IPS-15b (cell line): ENCODE results near the gene ZBTB8OS.
A peak's percentile ranks its signal among the peaks of the same experiment; 100 is the strongest.
"Not testable (repeated sequence)": the region's sequence is repeated elsewhere in the genome, so short reads cannot be mapped to it uniquely, and the experiment has no call there.

ENCODE experiments used
- H3K27me3 ChIP-seq: one replicate; pipeline ENCODE4 v1.6.1; 2013; ENCODE audit warnings: low read length; ENCODE audit not compliant: control insufficient read depth, insufficient read depth
- H3K36me3 ChIP-seq: one replicate; pipeline ENCODE4 v1.6.1; 2013; ENCODE audit warnings: low read length; ENCODE audit not compliant: control insufficient read depth, insufficient read depth
- H3K4me1 ChIP-seq: one replicate; pipeline ENCODE4 v1.6.1; 2013; ENCODE audit warnings: mild to moderate bottlenecking, low read length; ENCODE audit not compliant: control insufficient read depth, insufficient read depth
- H3K4me3 ChIP-seq: one replicate; pipeline ENCODE4 v1.5.1; 2013; ENCODE audit warnings: low read depth, low read length
- H3K9ac ChIP-seq: one replicate; pipeline ENCODE4 v1.6.1; 2013; ENCODE audit warnings: low read depth, mild to moderate bottlenecking, low read length
- H3K9me3 ChIP-seq: one replicate; pipeline ENCODE4 v1.6.1; 2013; ENCODE audit warnings: mild to moderate bottlenecking, low read length; ENCODE audit not compliant: control insufficient read depth, insufficient read depth

ZBTB8OS gene

DNA sequence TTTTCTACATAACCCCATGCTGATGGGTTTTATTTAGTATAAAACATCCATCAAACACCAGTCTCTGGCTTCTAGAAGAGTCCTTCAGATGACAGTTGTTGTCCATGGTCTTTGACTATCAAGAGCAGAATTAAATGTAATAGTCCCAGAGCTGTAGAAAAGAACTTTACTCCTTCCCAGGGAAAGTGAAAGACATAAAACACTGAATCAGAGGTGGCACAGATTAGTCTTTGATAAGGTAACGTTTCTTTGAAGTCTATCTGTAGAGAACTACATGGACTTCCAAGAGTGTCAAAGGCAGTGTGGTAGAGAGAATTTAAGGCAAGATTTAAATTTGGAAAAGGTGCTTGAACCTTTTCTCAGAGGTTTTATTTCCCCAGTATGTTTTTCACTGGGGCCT lies 30.3 kb upstream of the ZBTB8OS start:
- no peaks in the 10 kb centered on the region for H3K27me3 ChIP-seq
- H3K36me3 ChIP-seq, result peaks cover 39% of the 10 kb centered on the region

DNA sequence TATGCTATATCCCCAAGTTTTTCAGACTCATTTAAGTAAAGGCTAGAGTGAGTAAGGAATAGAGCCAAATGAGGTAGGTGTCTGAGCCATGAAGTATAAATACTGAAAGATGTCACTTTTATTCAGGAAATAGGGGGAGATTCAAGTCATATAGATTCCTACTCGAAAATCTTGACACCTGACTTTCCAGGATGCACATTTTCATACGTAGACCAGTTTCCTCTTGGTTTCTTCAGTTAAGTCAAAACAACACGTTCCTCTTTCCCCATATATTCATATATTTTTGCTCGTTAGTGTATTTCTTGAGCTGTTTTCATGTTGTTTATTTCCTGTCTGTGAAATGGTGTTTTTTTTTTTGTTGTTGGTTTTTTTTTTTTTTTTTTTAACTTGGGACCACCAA lies 29.6 kb upstream of the ZBTB8OS start:
- not testable (repeated sequence) for H3K27me3 ChIP-seq, H3K4me3 ChIP-seq, H3K4me1 ChIP-seq, H3K9ac ChIP-seq, H3K9me3 ChIP-seq
- peaks cover 39% of the 10 kb centered on the region for H3K36me3 ChIP-seq

More for the DNA sequence above, 30.3 kb upstream of the ZBTB8OS start:
- Histone ChIP-seq H3K4me3 (no peak overlapping the region), H3K9me3 (no peaks in the 10 kb centered on the region), H3K4me1 (no peaks in the 10 kb centered on the region), H3K9ac (no peak overlapping the region)

DNA sequence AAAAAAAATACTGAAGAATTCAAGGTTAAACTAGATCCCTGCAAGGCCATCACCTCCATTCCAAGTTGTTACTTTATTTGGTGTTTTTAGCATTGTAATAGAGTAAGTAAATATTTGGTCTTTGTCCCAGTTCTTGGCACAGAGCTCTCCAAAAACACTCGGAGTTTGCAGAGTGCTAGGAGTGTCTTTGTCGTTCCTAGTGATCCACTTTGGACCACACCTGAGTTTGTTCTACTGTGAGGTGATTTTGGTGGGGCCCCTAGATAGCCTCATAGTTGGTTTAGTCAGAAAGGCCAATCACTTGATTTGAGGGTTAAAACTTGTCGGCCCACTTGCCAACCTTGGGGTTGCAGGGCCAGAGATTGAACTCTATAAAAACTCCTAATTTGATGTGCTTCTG lies 26.6 kb upstream of the ZBTB8OS start:
- no peaks in the 10 kb centered on the region for H3K27me3 ChIP-seq
- no peak overlapping the region for H3K9ac ChIP-seq
- peaks cover 49% of the 10 kb centered on the region for H3K36me3 ChIP-seq
- H3K9me3 ChIP-seq, result no peaks in the 10 kb centered on the region
- H3K4me3 ChIP-seq, result no peak overlapping the region
- no peaks in the 10 kb centered on the region for H3K4me1 ChIP-seq

DNA sequence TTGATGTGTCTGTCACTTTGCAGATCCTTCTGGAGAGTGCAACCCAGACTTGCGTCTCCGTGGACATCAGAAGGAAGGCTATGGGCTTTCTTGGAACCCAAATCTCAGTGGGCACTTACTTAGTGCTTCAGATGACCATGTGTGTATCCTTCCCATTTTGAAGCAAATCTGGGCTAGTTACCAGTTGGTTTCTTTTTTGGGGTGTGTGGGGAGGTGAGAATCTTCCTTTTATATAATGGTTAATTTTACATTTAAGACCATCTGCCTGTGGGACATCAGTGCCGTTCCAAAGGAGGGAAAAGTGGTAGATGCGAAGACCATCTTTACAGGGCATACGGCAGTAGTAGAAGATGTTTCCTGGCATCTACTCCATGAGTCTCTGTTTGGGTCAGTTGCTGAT lies 18.4 kb upstream of the ZBTB8OS start:
- not testable (repeated sequence) for H3K27me3 ChIP-seq, H3K9ac ChIP-seq, H3K9me3 ChIP-seq, H3K4me1 ChIP-seq, H3K4me3 ChIP-seq
- peaks cover 13% of the 10 kb centered on the region for H3K36me3 ChIP-seq

DNA sequence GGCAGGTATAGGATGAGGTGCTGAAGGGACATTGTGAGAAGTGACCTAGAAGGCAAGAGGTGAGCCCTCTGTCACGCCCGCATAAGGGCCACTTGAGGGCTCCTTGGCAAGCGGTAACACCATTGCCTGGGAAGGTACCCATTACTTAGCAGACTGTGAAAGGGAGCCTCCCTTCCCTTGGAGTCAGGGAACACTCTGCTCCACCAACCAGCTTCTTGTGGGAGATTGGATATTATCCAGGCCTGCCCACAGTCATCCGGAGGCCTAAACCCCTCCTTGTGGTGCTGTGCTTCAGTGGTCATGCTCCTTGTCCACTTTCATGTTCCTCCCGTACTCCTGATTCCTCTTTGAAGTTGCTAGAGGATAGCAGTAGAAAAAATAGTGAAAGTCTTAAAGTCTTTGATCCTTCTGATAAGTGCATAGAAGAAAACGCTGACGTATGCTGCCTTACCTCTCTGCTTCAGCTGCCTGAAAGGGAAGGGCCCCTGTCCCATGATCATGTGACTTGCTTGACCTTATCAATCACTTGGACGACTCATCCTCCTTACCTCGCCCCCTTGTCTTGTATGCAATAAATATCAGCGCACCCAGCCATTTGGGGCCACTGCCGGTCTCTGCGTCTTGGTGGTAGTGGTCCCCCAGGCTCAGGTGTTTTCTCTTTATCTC lies 16.7 kb upstream of the ZBTB8OS start:
- Histone ChIP-seq H3K9ac (no peak overlapping the region), H3K4me3 (no peak overlapping the region), H3K36me3 (peaks cover 8% of the 10 kb centered on the region)

GRCh38 chr1:32665915-32666314 lies 15.6 kb upstream of the ZBTB8OS start:
- no peak overlapping the region for H3K9ac ChIP-seq
- no peaks in the 10 kb centered on the region for H3K4me1 ChIP-seq
- H3K4me3 ChIP-seq, result no peak overlapping the region
- peaks cover 3% of the 10 kb centered on the region for H3K36me3 ChIP-seq
- H3K27me3 ChIP-seq, result no peaks in the 10 kb centered on the region
- H3K9me3 ChIP-seq, result no peaks in the 10 kb centered on the region

More for the DNA sequence above, 16.7 kb upstream of the ZBTB8OS start:
- no peaks in the 10 kb centered on the region for H3K27me3 ChIP-seq
- no peaks in the 10 kb centered on the region for H3K4me1 ChIP-seq
- no peaks in the 10 kb centered on the region for H3K9me3 ChIP-seq

DNA sequence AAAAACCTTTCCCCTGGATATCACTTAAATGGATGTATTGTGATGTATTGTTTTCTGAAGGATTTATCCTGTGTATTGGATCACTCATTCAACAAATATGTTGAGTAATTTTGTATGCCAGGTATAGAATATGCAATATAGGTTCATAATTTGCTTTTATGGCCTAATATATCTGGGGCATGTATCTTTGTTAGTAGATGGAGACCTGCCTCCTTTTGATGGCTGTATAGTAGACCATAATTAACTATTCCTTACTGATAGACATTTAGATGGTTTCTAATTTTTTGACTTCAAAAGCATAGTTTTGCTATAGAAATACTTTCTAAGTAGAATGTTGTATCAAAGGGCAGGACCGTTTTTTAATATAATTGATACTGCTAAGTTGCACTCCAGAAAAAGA lies 9.2 kb upstream of the ZBTB8OS start:
- Histone ChIP-seq H3K4me3 (no peak overlapping the region), H3K36me3 (peaks cover 22% of the 10 kb centered on the region), H3K27me3 (no peaks in the 10 kb centered on the region), H3K4me1 (no peaks in the 10 kb centered on the region), H3K9ac (no peak overlapping the region), H3K9me3 (no peaks in the 10 kb centered on the region)

DNA sequence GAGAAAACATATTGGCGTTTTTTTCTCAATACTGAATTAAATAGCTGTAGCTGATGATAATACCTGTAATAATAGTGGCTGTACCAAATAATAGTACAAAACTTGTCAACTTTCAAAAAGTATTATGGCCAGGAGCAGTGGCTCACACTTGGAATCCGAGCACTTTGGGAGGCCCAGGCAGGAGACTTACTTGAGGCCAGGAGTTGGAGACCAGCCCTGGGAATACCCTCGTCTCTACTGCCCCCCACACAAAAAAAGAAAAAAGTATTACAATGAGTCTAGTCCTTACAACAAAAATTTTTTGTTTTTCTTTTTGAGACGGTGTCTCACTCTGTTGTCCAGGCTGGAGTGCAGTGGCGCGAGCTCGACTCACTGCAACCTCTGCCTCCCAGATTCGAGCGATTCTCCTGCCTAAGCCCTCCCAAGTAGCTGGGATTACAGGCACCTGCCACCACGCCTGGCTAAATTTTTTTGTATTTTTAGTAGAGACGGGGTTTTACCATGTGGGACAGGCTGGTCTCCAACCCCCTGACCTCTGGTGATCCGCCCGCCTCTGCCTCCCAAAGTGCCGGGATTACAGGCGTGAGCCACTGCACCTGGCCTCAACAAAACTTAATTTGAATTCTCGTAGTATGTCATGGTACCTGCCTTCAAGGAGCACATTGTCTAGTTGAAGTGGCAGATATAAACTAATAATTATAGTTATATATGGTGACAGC lies 2.1 kb upstream of the ZBTB8OS start:
- Histone ChIP-seq H3K4me1 (peaks cover 3% of the 10 kb centered on the region), H3K27me3 (no peaks in the 10 kb centered on the region), H3K4me3 (peak overlapping the region; percentile 85), H3K9ac (peak overlapping the region; percentile 99), H3K36me3 (peaks cover 6% of the 10 kb centered on the region), H3K9me3 (no peaks in the 10 kb centered on the region)

DNA sequence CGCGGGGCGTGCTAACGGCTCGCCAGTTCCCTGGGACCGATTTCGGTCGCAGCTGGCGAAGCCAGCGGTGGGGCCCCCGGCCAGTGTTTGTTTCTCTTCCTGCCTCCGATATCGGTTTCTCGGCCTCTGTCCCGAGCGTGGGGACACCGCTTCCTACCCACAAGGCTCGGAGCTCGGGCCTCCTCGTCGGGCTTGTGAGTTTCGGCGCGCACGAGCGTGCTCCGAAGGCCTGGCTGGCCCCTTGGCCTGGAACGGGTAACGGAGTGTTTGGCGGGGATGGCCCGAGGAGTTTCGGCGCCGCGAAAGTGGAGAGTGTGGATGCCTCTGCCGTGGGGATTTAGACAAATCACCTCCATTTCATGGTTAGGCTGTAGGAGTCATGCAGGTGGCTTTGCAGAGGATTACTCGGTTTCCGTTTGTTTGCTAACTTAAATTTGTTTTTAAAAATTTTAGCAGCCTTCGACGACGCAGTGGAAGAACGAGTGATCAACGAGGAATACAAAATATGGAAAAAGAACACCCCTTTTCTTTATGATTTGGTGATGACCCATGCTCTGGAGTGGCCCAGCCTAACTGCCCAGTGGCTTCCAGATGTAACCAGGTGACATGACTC lies 1.2 kb upstream of the ZBTB8OS start:
- no peaks in the 10 kb centered on the region for H3K9me3 ChIP-seq
- H3K27me3 ChIP-seq, result no peaks in the 10 kb centered on the region
- H3K4me3 ChIP-seq, result peak overlapping the region; percentile 85
- peaks cover 3% of the 10 kb centered on the region for H3K4me1 ChIP-seq
- peaks cover 6% of the 10 kb centered on the region for H3K36me3 ChIP-seq
- H3K9ac ChIP-seq, result peak overlapping the region; percentile 99

DNA sequence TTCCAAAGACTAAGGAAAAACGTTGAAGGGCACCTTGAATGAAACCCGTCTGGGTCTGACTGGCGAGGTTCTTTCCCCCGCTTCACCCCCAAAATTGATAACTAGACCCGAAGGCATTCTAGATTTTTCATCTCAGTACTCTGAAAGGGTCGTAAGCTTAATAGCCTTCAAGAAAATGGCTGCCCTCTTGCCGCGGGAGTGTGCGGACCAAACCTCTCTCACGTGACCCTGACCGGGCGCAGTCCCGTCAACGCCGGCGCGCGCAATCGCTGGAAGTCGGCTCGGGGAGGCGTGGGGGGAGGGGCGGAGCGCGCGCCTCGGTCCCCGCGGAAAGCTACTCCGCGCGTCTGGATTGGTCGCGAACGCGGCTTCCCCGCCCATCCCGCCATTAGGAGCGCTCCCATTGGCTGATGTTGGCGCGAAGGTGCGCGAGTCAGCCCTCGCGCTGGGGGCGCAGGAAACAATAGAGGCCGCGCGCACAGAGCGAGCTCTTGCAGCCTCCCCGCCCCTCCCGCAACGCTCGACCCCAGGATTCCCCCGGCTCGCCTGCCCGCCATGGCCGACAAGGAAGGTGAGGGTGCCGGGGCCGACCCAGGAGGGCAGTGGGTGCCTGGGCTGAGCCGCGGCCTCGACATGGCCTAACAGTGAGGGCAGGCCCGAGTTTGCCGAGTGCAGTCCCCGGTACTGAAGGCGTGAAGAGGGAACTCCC lies 556 bp upstream of the ZBTB8OS start, which contains the start of gene RBBP4:
TSS of gene RBBP4 (plus strand) at position 457 of the 709 bp plus-strand sequence. CDS start at position 556, 99 bp downstream.
- Histone ChIP-seq H3K9ac (peak within 1 kb of the TSS; percentile 100), H3K27me3 (no peaks in the 10 kb centered on the region), H3K36me3 (peaks cover 6% of the 10 kb centered on the region), H3K4me1 (peaks cover 3% of the 10 kb centered on the region), H3K4me3 (peak within 1 kb of the TSS; percentile 95), H3K9me3 (no peaks in the 10 kb centered on the region)

DNA sequence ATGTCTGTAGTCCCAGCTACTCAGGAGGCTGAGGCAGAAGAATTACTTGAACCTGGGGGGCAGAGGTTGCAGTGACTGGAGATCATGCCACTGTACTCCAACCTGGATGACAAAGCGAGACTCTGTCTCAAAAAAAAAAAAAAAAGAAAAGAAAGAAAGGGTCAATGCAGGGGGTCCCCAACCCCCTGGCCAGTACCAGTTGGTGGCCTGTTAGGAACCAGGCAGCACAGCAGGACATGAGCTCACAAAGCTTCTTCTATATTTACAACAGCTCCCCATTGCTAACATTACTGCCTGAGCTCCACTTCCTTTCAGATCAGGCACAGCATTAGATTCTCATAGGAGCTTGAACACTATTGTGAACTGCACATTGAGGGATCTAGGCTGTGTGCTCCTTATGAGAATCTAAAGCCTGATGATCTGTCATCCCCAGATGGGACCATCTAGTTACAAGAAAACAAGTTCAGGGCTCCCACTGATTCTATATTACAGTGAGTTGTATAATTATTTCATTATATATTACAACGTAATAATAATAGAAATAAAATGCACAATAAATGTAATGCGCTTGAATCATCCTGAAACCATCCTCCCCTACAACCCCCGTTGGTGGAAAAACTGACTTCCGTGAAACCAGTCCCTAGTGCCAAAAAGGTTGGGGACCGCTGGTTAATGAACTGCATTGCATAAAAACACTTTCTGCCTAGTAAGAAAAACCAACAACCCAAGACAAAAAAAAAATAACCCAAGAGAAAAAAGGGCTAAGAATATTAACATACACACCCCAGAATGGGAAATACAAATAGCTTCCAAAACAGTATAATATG lies 2.8 kb downstream of the ZBTB8OS start:
- H3K36me3 ChIP-seq, result no peaks in the 10 kb centered on the region
- no peak overlapping the region for H3K9ac ChIP-seq
- no peak overlapping the region for H3K4me3 ChIP-seq
- H3K27me3 ChIP-seq, result no peaks in the 10 kb centered on the region
- H3K4me1 ChIP-seq, result no peaks in the 10 kb centered on the region
- no peaks in the 10 kb centered on the region for H3K9me3 ChIP-seq
